HEK293T (cell line): ENCODE measurements around the gene MAST4.

Experiments
- CTCF ChIA-PET: fragments of 350-600 bp; formaldehyde crosslinking; extraction: SDS; loops from one replicate; lab custom pipeline; 2021; ENCODE audit warnings: antibody characterized with exemption, inconsistent platforms; lab: Yijun Ruan, JAX
- POLR2A ChIA-PET: fragments of 350-600 bp; formaldehyde crosslinking; extraction: SDS; loops from one replicate; lab custom pipeline; 2020; ENCODE audit warnings: antibody characterized with exemption, inconsistent platforms; lab: Yijun Ruan, JAX
- DNase-seq: peaks from one replicate; pipeline ENCODE4 v3.0.0; 2012; ENCODE audit warnings: mixed read lengths; ENCODE audit errors: extremely low spot score
- ARNT ChIP-seq: fragments of 450-650 bp; IDR thresholded peaks from 2 replicates; pipeline ENCODE4 v1.6.1; 2017; ENCODE audit warnings: mild to moderate bottlenecking
- BHLHE40 ChIP-seq: fragments of 450-650 bp; IDR thresholded peaks from 2 replicates; pipeline ENCODE4 v1.6.1; 2016; ENCODE audit warnings: mild to moderate bottlenecking, moderate library complexity, borderline replicate concordance
- CTBP1 ChIP-seq: fragments of 450-650 bp; IDR thresholded peaks from 2 replicates; pipeline ENCODE4 v1.6.1; 2016; ENCODE audit warnings: borderline replicate concordance
- ELF4 ChIP-seq: fragments of 450-650 bp; IDR thresholded peaks from 2 replicates; pipeline ENCODE4 v1.6.1; 2017; ENCODE audit warnings: antibody characterized with exemption
- FOXA1 ChIP-seq: fragments of 450-650 bp; IDR thresholded peaks from 2 replicates; pipeline ENCODE4 v1.6.1; 2016; ENCODE audit warnings: mild to moderate bottlenecking
- FOXK2 ChIP-seq: fragments of 450-650 bp; IDR thresholded peaks from 2 replicates; pipeline ENCODE4 v1.6.1; 2016; ENCODE audit warnings: mild to moderate bottlenecking
- FOXM1 ChIP-seq: fragments of 450-650 bp; IDR thresholded peaks from 2 replicates; pipeline ENCODE4 v1.6.1; 2017; ENCODE audit warnings: mild to moderate bottlenecking, borderline replicate concordance
- HDGF ChIP-seq: fragments of 450-650 bp; IDR thresholded peaks from 2 replicates; pipeline ENCODE4 v1.6.1; 2017; ENCODE audit warnings: antibody characterized with exemption, borderline replicate concordance
- L3MBTL2 ChIP-seq: fragments of 450-650 bp; conservative IDR thresholded peaks from 2 replicates; pipeline ENCODE4 v1.6.1; 2016; ENCODE audit warnings: mild to moderate bottlenecking
- LEF1 ChIP-seq: fragments of 450-650 bp; IDR thresholded peaks from 2 replicates; pipeline ENCODE4 v1.6.1; 2017; ENCODE audit warnings: mild to moderate bottlenecking, borderline replicate concordance
- NFRKB ChIP-seq: fragments of 450-650 bp; IDR thresholded peaks from 2 replicates; pipeline ENCODE4 v1.6.1; 2016; ENCODE audit warnings: mild to moderate bottlenecking, moderate library complexity
- SP1 ChIP-seq: fragments of 450-650 bp; IDR thresholded peaks from 2 replicates; pipeline ENCODE4 v1.6.1; 2017
- SUZ12 ChIP-seq: fragments of 450-650 bp; IDR thresholded peaks from 2 replicates; pipeline ENCODE4 v1.6.1; 2016; ENCODE audit warnings: mild to moderate bottlenecking
- TARDBP ChIP-seq: fragments of 450-650 bp; IDR thresholded peaks from 2 replicates; pipeline ENCODE4 v1.6.1; 2016
- ZNF384 ChIP-seq: fragments of 450-650 bp; IDR thresholded peaks from 2 replicates; pipeline ENCODE4 v1.6.1; 2016
- TF ChIP-seq, protein P1 (sequence below): fragments of 450-650 bp; IDR thresholded peaks from 2 replicates; pipeline ENCODE4 v1.6.1; 2016

MAST4 gene

DNA sequence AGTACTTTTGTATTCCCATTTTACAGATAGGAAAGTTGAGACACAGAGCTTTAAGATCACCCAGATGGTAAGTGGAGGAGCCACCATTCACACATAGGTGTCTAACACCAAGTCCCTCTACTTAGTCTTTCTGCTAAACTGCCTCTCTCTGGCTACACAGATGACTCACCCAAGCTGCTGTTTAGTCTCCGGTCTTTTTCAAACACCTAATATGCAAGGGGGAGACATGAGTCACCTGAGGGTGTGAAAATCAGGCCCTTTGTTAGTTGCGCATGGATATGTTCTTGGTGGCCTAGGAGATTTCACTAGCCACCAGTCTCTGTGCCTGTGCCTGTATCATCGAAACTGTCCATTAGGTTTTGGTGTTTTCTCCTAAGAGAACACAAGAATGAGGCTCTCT lies 117.8 kb downstream of the MAST4 start:
- DNase-seq = no peak
- ChIA-PET CTCF (no interaction called here), POLR2A (no interaction called here)
- TF ChIP-seq HDGF (no peak), ZNF384 (no peak), SP1 (no peak), LEF1 (no peak), SUZ12 (no peak), ARNT (no peak), FOXA1 (no peak), NFRKB (no peak), TARDBP (no peak), ELF4 (no peak)

DNA sequence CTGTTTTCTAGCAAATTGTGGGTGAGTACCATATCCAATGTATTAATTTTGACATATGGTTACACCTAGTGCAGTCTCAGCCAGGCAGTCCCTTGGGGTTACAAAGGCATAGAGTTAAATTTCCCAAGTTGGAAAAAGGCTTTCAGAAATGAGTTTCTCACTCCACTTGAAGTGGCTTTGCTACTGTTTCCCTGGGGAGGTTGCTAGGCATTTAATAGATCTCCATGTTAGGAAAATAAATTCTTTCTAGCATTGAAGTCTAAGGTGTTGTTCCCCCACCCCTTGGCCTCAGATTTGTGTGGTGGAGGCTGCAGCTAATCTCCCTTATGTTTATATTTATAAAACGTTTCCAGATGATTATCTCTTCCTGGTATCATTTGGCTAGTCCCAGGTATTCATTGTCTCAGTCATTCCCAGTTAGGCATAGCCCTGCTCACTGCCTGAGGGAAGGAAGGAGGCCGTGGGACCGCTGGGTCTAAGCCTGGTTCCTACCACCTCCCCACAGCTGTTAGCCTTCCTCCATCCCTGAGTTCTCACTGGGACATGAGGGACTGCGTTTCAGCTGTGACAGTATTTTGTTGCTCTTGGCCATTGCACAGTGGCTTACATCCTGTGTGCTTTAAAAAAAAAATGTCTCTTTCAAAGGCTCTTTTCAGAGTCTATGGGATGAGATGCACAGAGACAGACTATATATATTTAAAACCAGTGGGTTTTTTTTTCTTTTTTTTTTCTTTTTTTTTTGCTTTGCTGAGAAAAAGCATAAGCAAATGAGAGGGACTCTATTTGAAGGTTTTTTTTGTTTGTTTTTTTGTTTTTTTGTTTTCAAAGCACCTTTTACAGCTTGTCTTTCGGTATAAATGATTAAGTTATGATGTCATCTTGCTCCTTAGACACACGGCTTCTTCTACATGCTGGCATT lies 121.5 kb downstream of the MAST4 start:
- ChIA-PET CTCF (no interaction called here), POLR2A (no interaction called here)
- DNase-seq = no peak
- TF ChIP-seq LEF1 = no peak
- no peak for TF ChIP-seq ARNT
- TF ChIP-seq L3MBTL2 = no peak
- TF ChIP-seq CTBP1 = no peak
- TF ChIP-seq ELF4 = no peak
- no peak for TF ChIP-seq FOXA1
- TF ChIP-seq ZNF384 = no peak
- TF ChIP-seq HDGF = no peak
- TF ChIP-seq NFRKB = no peak
- TF ChIP-seq, protein P1, sequence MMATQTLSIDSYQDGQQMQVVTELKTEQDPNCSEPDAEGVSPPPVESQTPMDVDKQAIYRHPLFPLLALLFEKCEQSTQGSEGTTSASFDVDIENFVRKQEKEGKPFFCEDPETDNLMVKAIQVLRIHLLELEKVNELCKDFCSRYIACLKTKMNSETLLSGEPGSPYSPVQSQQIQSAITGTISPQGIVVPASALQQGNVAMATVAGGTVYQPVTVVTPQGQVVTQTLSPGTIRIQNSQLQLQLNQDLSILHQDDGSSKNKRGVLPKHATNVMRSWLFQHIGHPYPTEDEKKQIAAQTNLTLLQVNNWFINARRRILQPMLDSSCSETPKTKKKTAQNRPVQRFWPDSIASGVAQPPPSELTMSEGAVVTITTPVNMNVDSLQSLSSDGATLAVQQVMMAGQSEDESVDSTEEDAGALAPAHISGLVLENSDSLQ = no peak
- TF ChIP-seq FOXK2 = no peak
- no peak for TF ChIP-seq FOXM1
- no peak for TF ChIP-seq BHLHE40
- TF ChIP-seq SUZ12 = no peak
- TF ChIP-seq TARDBP = no peak
- TF ChIP-seq SP1 = no peak

DNA sequence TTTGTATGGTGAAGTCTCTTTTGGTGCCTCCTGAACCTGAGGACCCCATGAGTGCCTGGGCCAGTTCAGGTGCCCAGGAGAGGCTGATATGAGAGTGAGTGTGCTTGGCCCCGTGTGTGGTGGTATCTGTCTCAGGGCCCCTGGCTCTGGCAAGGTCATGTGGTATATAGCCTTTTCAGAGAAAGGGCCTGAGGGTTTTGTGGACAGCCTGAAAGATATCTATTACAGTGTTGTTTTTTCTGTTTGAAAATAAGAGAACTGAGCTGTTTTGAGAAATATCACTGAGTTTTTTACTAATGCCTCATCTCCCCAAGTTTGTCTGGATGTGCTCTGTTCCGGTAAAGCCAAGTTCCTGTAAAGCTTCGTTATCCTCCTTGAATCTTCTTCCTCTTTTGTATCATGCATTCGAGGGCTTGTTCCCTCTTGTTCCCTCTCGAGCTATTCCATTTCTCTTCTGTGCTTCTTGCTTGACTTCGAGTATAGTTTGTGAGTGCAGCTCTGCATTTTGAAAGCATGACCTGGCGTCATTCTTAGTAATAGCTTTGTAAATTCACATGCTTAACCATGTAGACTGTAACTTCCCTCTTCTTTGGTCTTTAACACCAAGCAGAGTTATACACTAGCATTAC lies 122.3 kb downstream of the MAST4 start:
- ChIA-PET CTCF (no interaction called here), POLR2A (no interaction called here)
- TF ChIP-seq SP1 (no peak), FOXA1 (no peak), LEF1 (no peak), BHLHE40 (no peak), L3MBTL2 (no peak), CTBP1 (no peak), ZNF384 (no peak), ARNT (no peak), FOXK2 (no peak), SUZ12 (no peak), NFRKB (no peak), HDGF (no peak), ELF4 (no peak), FOXM1 (no peak), TARDBP (no peak)
- TF ChIP-seq, protein P1 = no peak
- no peak for DNase-seq

DNA sequence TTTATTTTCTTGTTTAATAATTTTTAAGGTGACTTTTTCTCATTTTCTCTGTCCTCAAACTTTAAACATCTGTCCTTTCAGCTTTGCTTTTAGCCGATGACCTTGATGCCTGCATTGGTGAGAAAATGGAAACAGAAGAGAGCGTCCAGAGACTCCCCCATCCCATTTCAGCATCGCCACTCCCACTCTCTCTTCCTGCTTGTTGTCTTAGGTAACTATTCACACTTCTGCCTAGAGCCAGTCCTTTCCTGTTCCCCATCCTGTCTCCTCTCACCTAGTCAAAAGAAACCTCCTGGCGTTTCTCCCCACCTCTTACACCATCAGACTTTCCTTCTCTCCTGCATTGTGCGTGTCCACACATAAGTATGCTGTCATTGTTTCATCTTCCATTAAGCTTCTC lies 124.6 kb downstream of the MAST4 start:
- POLR2A ChIA-PET = no interaction called here
- no peak for DNase-seq
- CTCF ChIA-PET = no interaction called here
- TF ChIP-seq FOXA1 (no peak), NFRKB (no peak), L3MBTL2 (no peak), SP1 (no peak), FOXM1 (no peak), SUZ12 (no peak), FOXK2 (no peak), ZNF384 (no peak), TARDBP (no peak)

DNA sequence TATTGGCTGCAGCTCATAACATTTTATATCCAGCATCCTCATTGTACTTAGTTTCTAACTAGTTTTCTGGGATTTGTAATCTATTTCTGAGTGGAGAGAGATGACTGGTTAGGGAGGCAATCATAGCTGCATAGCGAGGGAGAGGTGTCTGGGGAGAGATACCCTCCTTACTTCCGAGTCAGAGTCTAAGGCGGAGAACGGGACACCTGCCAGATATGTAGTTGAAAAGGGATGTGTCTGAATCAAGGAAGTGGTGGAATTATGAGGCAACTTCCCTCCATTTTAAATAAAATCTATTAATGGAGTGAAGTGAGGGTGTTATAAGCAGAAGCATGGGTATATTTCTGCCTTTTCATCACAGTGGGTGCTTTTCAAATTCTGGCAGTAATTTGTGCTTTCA lies 126.5 kb downstream of the MAST4 start:
- CTCF ChIA-PET = no interaction called here
- no peak for TF ChIP-seq TARDBP
- TF ChIP-seq LEF1 = no peak
- TF ChIP-seq ELF4 = no peak
- no peak for TF ChIP-seq NFRKB
- TF ChIP-seq BHLHE40 = no peak
- no peak for TF ChIP-seq ARNT
- TF ChIP-seq, protein P1 = no peak
- no peak for TF ChIP-seq FOXA1
- no peak for TF ChIP-seq FOXM1
- no peak for TF ChIP-seq SUZ12
- TF ChIP-seq SP1 = no peak
- TF ChIP-seq CTBP1 = no peak
- TF ChIP-seq ZNF384 = no peak
- TF ChIP-seq FOXK2 = no peak
- TF ChIP-seq HDGF = no peak
- TF ChIP-seq L3MBTL2 = no peak
- POLR2A ChIA-PET = no interaction called here
- DNase-seq = no peak
